ENCODE measurements around the gene OR2AT4. TPM values are rescaled to one million over a fixed set of nuclear protein-coding genes. Genes with fewer than 3 reads are reported as not detected.

The OR2AT4 gene
- total and polyA plus RNA-seq, 2 of the 8 experiments (the other 6 are each of a cell fraction or from before 2014, with no cell fraction given), result not detected

DNA sequence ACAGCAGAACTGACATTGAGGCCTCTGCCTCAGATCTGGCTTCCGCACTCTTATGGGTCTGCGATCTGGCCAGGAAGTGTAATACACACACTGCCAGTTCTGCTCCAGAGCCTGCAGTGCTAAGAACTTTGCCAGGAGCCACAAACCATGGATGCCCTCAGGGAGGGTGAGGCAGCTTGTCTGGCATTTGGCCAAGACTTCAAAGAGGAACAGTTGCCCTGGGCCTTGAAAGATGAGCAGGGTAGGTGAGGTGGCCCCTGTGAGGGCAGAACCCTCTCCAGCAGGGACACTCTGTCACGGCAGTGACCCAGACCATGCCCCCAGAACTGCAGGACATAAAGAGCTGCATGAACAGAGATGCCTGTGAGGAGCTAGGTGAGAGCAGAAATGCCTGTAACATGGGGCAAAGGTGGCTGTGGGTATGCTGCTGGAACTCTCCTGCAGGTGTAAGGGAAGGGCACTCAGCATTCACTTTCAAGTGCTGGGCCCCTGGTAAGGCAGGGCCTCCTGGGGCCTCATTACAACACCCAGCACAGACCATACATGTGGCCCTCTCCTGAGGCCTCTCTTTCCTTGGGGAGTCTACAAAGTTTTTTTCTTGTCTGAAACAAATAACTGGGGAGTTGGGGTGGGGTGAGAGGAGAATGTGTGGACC is 60.6 kb downstream of the OR2AT4 start (continued):
- TF ChIP-seq, protein P1, sequence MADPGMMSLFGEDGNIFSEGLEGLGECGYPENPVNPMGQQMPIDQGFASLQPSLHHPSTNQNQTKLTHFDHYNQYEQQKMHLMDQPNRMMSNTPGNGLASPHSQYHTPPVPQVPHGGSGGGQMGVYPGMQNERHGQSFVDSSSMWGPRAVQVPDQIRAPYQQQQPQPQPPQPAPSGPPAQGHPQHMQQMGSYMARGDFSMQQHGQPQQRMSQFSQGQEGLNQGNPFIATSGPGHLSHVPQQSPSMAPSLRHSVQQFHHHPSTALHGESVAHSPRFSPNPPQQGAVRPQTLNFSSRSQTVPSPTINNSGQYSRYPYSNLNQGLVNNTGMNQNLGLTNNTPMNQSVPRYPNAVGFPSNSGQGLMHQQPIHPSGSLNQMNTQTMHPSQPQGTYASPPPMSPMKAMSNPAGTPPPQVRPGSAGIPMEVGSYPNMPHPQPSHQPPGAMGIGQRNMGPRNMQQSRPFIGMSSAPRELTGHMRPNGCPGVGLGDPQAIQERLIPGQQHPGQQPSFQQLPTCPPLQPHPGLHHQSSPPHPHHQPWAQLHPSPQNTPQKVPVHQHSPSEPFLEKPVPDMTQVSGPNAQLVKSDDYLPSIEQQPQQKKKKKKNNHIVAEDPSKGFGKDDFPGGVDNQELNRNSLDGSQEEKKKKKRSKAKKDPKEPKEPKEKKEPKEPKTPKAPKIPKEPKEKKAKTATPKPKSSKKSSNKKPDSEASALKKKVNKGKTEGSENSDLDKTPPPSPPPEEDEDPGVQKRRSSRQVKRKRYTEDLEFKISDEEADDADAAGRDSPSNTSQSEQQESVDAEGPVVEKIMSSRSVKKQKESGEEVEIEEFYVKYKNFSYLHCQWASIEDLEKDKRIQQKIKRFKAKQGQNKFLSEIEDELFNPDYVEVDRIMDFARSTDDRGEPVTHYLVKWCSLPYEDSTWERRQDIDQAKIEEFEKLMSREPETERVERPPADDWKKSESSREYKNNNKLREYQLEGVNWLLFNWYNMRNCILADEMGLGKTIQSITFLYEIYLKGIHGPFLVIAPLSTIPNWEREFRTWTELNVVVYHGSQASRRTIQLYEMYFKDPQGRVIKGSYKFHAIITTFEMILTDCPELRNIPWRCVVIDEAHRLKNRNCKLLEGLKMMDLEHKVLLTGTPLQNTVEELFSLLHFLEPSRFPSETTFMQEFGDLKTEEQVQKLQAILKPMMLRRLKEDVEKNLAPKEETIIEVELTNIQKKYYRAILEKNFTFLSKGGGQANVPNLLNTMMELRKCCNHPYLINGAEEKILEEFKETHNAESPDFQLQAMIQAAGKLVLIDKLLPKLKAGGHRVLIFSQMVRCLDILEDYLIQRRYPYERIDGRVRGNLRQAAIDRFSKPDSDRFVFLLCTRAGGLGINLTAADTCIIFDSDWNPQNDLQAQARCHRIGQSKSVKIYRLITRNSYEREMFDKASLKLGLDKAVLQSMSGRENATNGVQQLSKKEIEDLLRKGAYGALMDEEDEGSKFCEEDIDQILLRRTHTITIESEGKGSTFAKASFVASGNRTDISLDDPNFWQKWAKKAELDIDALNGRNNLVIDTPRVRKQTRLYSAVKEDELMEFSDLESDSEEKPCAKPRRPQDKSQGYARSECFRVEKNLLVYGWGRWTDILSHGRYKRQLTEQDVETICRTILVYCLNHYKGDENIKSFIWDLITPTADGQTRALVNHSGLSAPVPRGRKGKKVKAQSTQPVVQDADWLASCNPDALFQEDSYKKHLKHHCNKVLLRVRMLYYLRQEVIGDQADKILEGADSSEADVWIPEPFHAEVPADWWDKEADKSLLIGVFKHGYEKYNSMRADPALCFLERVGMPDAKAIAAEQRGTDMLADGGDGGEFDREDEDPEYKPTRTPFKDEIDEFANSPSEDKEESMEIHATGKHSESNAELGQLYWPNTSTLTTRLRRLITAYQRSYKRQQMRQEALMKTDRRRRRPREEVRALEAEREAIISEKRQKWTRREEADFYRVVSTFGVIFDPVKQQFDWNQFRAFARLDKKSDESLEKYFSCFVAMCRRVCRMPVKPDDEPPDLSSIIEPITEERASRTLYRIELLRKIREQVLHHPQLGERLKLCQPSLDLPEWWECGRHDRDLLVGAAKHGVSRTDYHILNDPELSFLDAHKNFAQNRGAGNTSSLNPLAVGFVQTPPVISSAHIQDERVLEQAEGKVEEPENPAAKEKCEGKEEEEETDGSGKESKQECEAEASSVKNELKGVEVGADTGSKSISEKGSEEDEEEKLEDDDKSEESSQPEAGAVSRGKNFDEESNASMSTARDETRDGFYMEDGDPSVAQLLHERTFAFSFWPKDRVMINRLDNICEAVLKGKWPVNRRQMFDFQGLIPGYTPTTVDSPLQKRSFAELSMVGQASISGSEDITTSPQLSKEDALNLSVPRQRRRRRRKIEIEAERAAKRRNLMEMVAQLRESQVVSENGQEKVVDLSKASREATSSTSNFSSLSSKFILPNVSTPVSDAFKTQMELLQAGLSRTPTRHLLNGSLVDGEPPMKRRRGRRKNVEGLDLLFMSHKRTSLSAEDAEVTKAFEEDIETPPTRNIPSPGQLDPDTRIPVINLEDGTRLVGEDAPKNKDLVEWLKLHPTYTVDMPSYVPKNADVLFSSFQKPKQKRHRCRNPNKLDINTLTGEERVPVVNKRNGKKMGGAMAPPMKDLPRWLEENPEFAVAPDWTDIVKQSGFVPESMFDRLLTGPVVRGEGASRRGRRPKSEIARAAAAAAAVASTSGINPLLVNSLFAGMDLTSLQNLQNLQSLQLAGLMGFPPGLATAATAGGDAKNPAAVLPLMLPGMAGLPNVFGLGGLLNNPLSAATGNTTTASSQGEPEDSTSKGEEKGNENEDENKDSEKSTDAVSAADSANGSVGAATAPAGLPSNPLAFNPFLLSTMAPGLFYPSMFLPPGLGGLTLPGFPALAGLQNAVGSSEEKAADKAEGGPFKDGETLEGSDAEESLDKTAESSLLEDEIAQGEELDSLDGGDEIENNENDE (IDR thresholded peaks at IDR 0.05; ENCODE audit: insufficient replicate concordance, low read length), result no peak
- TF ChIP-seq GTF2F1 (IDR thresholded peaks at IDR 0.05; ENCODE audit: borderline replicate concordance, low read depth, low read length) (no peak), RXRA (IDR thresholded peaks at IDR 0.05; ENCODE audit: insufficient read depth, low read depth, low read length) (no peak), EP300 (IDR thresholded peaks at IDR 0.05; ENCODE audit: borderline replicate concordance in 1 of 2, low read depth in 2 of 2, low read length in 2 of 2) (no peak), SAP30 (IDR thresholded peaks at IDR 0.05; ENCODE audit: insufficient read depth, insufficient replicate concordance, low read length) (no peak), SP4 (IDR thresholded peaks at IDR 0.05; ENCODE audit: low read length) (no peak)
